Measurements from ENCODE around the gene ZBTB25.

ZBTB25 gene

GRCh38 chr14:64536488-64537245 is 33.0 kb upstream of the ZBTB25 start:
- no peak for TF ChIP-seq YY1 (IDR thresholded peaks at IDR 0.05; ENCODE audit: low read depth)
- no peak for TF ChIP-seq TEAD4 (IDR thresholded peaks at IDR 0.05)
- TF ChIP-seq TCF12 (IDR thresholded peaks at IDR 0.05; ENCODE audit: low read depth), result no peak
- TF ChIP-seq FOXM1 (IDR thresholded peaks at IDR 0.05; ENCODE audit: borderline replicate concordance, low read depth), result no peak
- no peak for TF ChIP-seq CEBPB (IDR thresholded peaks at IDR 0.05)
- TF ChIP-seq RAD21 (IDR thresholded peaks at IDR 0.05; ENCODE audit: low read depth), result no peak
- no peak for TF ChIP-seq CREB1 (IDR thresholded peaks at IDR 0.05; ENCODE audit: low read depth)
- no peak for TF ChIP-seq EGR1 (IDR thresholded peaks at IDR 0.05)
- TF ChIP-seq ZBTB7A (IDR thresholded peaks at IDR 0.05; ENCODE audit: low read depth), result no peak

- TF ChIP-seq TCF12 (IDR thresholded peaks at IDR 0.05; ENCODE audit: low read depth) (no peak), CREB1 (IDR thresholded peaks at IDR 0.05; ENCODE audit: low read depth) (no peak), CEBPB (IDR thresholded peaks at IDR 0.05) (no peak), EGR1 (IDR thresholded peaks at IDR 0.05) (no peak), RAD21 (IDR thresholded peaks at IDR 0.05; ENCODE audit: low read depth) (no peak), EP300 (IDR thresholded peaks at IDR 0.05; ENCODE audit: borderline replicate concordance) (no peak), NFIC (IDR thresholded peaks at IDR 0.05) (no peak), TEAD4 (IDR thresholded peaks at IDR 0.05) (no peak)
- TF ChIP-seq, protein P1, sequence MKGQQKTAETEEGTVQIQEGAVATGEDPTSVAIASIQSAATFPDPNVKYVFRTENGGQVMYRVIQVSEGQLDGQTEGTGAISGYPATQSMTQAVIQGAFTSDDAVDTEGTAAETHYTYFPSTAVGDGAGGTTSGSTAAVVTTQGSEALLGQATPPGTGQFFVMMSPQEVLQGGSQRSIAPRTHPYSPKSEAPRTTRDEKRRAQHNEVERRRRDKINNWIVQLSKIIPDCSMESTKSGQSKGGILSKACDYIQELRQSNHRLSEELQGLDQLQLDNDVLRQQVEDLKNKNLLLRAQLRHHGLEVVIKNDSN (IDR thresholded peaks at IDR 0.05), result no peak
- TF ChIP-seq, protein P2, sequence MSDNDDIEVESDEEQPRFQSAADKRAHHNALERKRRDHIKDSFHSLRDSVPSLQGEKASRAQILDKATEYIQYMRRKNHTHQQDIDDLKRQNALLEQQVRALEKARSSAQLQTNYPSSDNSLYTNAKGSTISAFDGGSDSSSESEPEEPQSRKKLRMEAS (IDR thresholded peaks at IDR 0.05), result no peak
These were observed 27.9 kb upstream of the ZBTB25 start for GRCh38 chr14:64531567-64531966.

DNA sequence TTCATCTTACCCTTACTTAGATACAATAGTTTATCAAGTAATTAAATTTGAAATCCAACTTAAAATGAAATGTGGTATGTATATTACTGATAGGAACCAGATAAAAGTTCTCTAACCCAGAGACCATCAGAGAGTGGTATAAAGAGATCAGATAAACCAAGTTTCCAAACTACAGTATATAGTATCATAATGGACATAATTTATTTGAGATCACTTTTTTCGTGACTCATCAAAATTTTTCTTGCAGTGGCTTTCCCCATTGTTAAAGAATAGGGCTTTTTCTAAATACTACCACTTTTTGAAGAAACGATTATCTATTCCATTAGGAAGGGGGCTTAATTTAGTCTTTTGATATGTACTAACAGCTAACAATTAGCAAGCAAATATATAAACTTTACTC is 21.7 kb upstream of the ZBTB25 start:
- TF ChIP-seq TCF12 (IDR thresholded peaks at IDR 0.05; ENCODE audit: low read depth) (no peak), TAF1 (IDR thresholded peaks at IDR 0.05; ENCODE audit: low read depth) (no peak), FOXM1 (IDR thresholded peaks at IDR 0.05; ENCODE audit: borderline replicate concordance, low read depth) (no peak), CREB1 (IDR thresholded peaks at IDR 0.05; ENCODE audit: low read depth) (no peak), CEBPB (IDR thresholded peaks at IDR 0.05) (no peak), ZBTB7A (IDR thresholded peaks at IDR 0.05; ENCODE audit: low read depth) (no peak), EP300 (IDR thresholded peaks at IDR 0.05; ENCODE audit: borderline replicate concordance) (no peak), TEAD4 (IDR thresholded peaks at IDR 0.05) (no peak), RAD21 (IDR thresholded peaks at IDR 0.05; ENCODE audit: low read depth) (no peak), NFIC (IDR thresholded peaks at IDR 0.05) (no peak), EGR1 (IDR thresholded peaks at IDR 0.05) (no peak), YY1 (IDR thresholded peaks at IDR 0.05; ENCODE audit: low read depth) (no peak)
- TF ChIP-seq, protein P1 (IDR thresholded peaks at IDR 0.05), result no peak
- TF ChIP-seq, protein P2 (IDR thresholded peaks at IDR 0.05), result no peak
- TF ChIP-seq, protein P3, sequence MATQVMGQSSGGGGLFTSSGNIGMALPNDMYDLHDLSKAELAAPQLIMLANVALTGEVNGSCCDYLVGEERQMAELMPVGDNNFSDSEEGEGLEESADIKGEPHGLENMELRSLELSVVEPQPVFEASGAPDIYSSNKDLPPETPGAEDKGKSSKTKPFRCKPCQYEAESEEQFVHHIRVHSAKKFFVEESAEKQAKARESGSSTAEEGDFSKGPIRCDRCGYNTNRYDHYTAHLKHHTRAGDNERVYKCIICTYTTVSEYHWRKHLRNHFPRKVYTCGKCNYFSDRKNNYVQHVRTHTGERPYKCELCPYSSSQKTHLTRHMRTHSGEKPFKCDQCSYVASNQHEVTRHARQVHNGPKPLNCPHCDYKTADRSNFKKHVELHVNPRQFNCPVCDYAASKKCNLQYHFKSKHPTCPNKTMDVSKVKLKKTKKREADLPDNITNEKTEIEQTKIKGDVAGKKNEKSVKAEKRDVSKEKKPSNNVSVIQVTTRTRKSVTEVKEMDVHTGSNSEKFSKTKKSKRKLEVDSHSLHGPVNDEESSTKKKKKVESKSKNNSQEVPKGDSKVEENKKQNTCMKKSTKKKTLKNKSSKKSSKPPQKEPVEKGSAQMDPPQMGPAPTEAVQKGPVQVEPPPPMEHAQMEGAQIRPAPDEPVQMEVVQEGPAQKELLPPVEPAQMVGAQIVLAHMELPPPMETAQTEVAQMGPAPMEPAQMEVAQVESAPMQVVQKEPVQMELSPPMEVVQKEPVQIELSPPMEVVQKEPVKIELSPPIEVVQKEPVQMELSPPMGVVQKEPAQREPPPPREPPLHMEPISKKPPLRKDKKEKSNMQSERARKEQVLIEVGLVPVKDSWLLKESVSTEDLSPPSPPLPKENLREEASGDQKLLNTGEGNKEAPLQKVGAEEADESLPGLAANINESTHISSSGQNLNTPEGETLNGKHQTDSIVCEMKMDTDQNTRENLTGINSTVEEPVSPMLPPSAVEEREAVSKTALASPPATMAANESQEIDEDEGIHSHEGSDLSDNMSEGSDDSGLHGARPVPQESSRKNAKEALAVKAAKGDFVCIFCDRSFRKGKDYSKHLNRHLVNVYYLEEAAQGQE (IDR thresholded peaks at IDR 0.05; ENCODE audit: low read depth), result no peak

- no peak for TF ChIP-seq EP300 (IDR thresholded peaks at IDR 0.05; ENCODE audit: borderline replicate concordance)
- TF ChIP-seq, protein P3 (IDR thresholded peaks at IDR 0.05; ENCODE audit: low read depth), result no peak
- TF ChIP-seq NFIC (IDR thresholded peaks at IDR 0.05), result no peak
- no peak for TF ChIP-seq RAD21 (IDR thresholded peaks at IDR 0.05; ENCODE audit: low read depth)
- TF ChIP-seq, protein P1 (IDR thresholded peaks at IDR 0.05), result no peak
- TF ChIP-seq ZBTB7A (IDR thresholded peaks at IDR 0.05; ENCODE audit: low read depth), result no peak
- TF ChIP-seq TCF12 (IDR thresholded peaks at IDR 0.05; ENCODE audit: low read depth), result no peak
- no peak for TF ChIP-seq YY1 (IDR thresholded peaks at IDR 0.05; ENCODE audit: low read depth)
- TF ChIP-seq CREB1 (IDR thresholded peaks at IDR 0.05; ENCODE audit: low read depth), result no peak
These were observed 19.1 kb upstream of the ZBTB25 start for GRCh38 chr14:64522591-64523355.

- TF ChIP-seq EP300 (IDR thresholded peaks at IDR 0.05; ENCODE audit: borderline replicate concordance) (no peak), ZBTB7A (IDR thresholded peaks at IDR 0.05; ENCODE audit: low read depth) (no peak), CREB1 (IDR thresholded peaks at IDR 0.05; ENCODE audit: low read depth) (no peak), TEAD4 (IDR thresholded peaks at IDR 0.05) (no peak)
- TF ChIP-seq, protein P2 (IDR thresholded peaks at IDR 0.05), result no peak
These were observed 17.1 kb upstream of the ZBTB25 start for GRCh38 chr14:64520699-64521098.

Measured in Ishikawa (cell line).